ENCODE data around the gene C17orf113. TPM values are rescaled to one million over a fixed set of nuclear protein-coding genes. Genes with fewer than 3 reads are reported as not detected.

C17orf113 gene
- polyA plus RNA-seq (2012; ENCODE audit: insufficient read length, low read depth), result 0.97 TPM

- TF ChIP-seq FOXP2 (optimal IDR thresholded peaks at IDR 0.05; ENCODE audit: borderline replicate concordance, extremely low read depth, extremely low read length, insufficient read depth), result peak; percentile 66
- TF ChIP-seq POLR2AphosphoS5 (IDR thresholded peaks at IDR 0.05; ENCODE audit: low read depth, low read length), result peak; percentile 55
- TF ChIP-seq TAF1 (IDR thresholded peaks at IDR 0.05; ENCODE audit: borderline replicate concordance, insufficient read depth, low read length), result peak; percentile 67; the same call in 1 of the 2 replicates
- TF ChIP-seq SIN3A (IDR thresholded peaks at IDR 0.05; ENCODE audit: borderline replicate concordance, insufficient read depth, low read length), result no peak
- no peak for TF ChIP-seq REST (IDR thresholded peaks at IDR 0.05; ENCODE audit: insufficient read depth in 1 of 2, low read depth in 2 of 2, low read length in 2 of 2)
Measured at GRCh38 chr17:42050393-42051012, at the start of gene C17orf113. TSS of gene C17orf113 (minus strand) at chr17:42050601. CDS start at chr17:42043376, 7,225 bp downstream.

GRCh38 chr17:42098730-42099399 is 48.5 kb upstream of the C17orf113 start:
- no peak for TF ChIP-seq TAF1 (IDR thresholded peaks at IDR 0.05; ENCODE audit: borderline replicate concordance, insufficient read depth, low read length)
- TF ChIP-seq POLR2AphosphoS5 (IDR thresholded peaks at IDR 0.05; ENCODE audit: low read depth, low read length), result no peak
- TF ChIP-seq REST (IDR thresholded peaks at IDR 0.05; ENCODE audit: insufficient read depth in 1 of 2, low read depth in 2 of 2, low read length in 2 of 2), result no peak
- no peak for TF ChIP-seq FOXP2 (optimal IDR thresholded peaks at IDR 0.05; ENCODE audit: borderline replicate concordance, extremely low read depth, extremely low read length, insufficient read depth)
- no peak for TF ChIP-seq SIN3A (IDR thresholded peaks at IDR 0.05; ENCODE audit: borderline replicate concordance, insufficient read depth, low read length)

- TF ChIP-seq FOXP2 (optimal IDR thresholded peaks at IDR 0.05; ENCODE audit: borderline replicate concordance, extremely low read depth, extremely low read length, insufficient read depth) (no peak), SIN3A (IDR thresholded peaks at IDR 0.05; ENCODE audit: borderline replicate concordance, insufficient read depth, low read length) (no peak), REST (IDR thresholded peaks at IDR 0.05; ENCODE audit: insufficient read depth in 1 of 2, low read depth in 2 of 2, low read length in 2 of 2) (no peak)
Measured at GRCh38 chr17:42097691-42098631, 47.6 kb upstream of the C17orf113 start, which contains the start of gene ZNF385C. TSS of gene ZNF385C (minus strand) at chr17:42098473. CDS start at chr17:42063056, 35,417 bp downstream.

GRCh38 chr17:42096360-42097111 is 46.1 kb upstream of the C17orf113 start:
- no peak for TF ChIP-seq TAF1 (IDR thresholded peaks at IDR 0.05; ENCODE audit: borderline replicate concordance, insufficient read depth, low read length)
- no peak for TF ChIP-seq POLR2AphosphoS5 (IDR thresholded peaks at IDR 0.05; ENCODE audit: low read depth, low read length)
- no peak for TF ChIP-seq FOXP2 (optimal IDR thresholded peaks at IDR 0.05; ENCODE audit: borderline replicate concordance, extremely low read depth, extremely low read length, insufficient read depth)
- TF ChIP-seq SIN3A (IDR thresholded peaks at IDR 0.05; ENCODE audit: borderline replicate concordance, insufficient read depth, low read length), result no peak
- TF ChIP-seq REST (IDR thresholded peaks at IDR 0.05; ENCODE audit: insufficient read depth in 1 of 2, low read depth in 2 of 2, low read length in 2 of 2), result no peak

Measured in PFSK-1 (cell line).